Endodermal cell (in vitro differentiated cells): ENCODE data around the gene C15orf39. TPM values are rescaled to one million over a fixed set of nuclear protein-coding genes. Genes with fewer than 3 reads are reported as not detected.

Experiments used
- DNase-seq: peaks from one replicate; pipeline ENCODE4 v3.0.0-alpha.2; 2017
- H3K27ac ChIP-seq: 2 replicates; pipeline ENCODE4 v1.5.1; 2013; ENCODE audit warnings: mild to moderate bottlenecking, low read depth, low read length, moderate library complexity
- H3K27me3 ChIP-seq: 2 replicates; pipeline ENCODE4 v1.6.1; 2013; ENCODE audit warnings: mild to moderate bottlenecking, low read length, moderate library complexity; ENCODE audit not compliant: insufficient read depth, control insufficient read depth, poor library complexity, severe bottlenecking
- H3K36me3 ChIP-seq: 2 replicates; pipeline ENCODE4 v1.7.0; 2013; ENCODE audit warnings: mild to moderate bottlenecking, low read length, moderate library complexity; ENCODE audit not compliant: control insufficient read depth, insufficient read depth
- H3K4me1 ChIP-seq: one replicate; pipeline ENCODE4 v1.7.0; 2013; ENCODE audit warnings: low read length; ENCODE audit not compliant: control insufficient read depth, insufficient read depth
- H3K4me3 ChIP-seq: 2 replicates; pipeline ENCODE4 v1.5.1; 2013; ENCODE audit warnings: mild to moderate bottlenecking, low read length, moderate library complexity
- H3K9ac ChIP-seq: 2 replicates; pipeline ENCODE4 v1.6.1; 2013; ENCODE audit warnings: mild to moderate bottlenecking, low read length, moderate library complexity; ENCODE audit not compliant: poor library complexity, severe bottlenecking; ENCODE audit errors: extremely low read depth
- H3K9me3 ChIP-seq: 2 replicates; pipeline ENCODE4 v1.6.1; 2013; ENCODE audit warnings: mild to moderate bottlenecking, low read length, moderate library complexity; ENCODE audit not compliant: control insufficient read depth
- H3K27ac Mint-ChIP-seq: 2 replicates; pipeline ENCODE4 v1.8.0; 2020; ENCODE audit warnings: mixed read lengths
- H3K27me3 Mint-ChIP-seq: 2 replicates; pipeline ENCODE4 v1.8.0; 2021; ENCODE audit warnings: mild to moderate bottlenecking, mixed read lengths; ENCODE audit not compliant: insufficient read depth
- H3K36me3 Mint-ChIP-seq: 2 replicates; pipeline ENCODE4 v1.8.0; 2020; ENCODE audit warnings: low read depth, mixed read lengths
- H3K4me1 Mint-ChIP-seq: 2 replicates; pipeline ENCODE4 v1.8.0; 2020; ENCODE audit warnings: mixed read lengths
- H3K4me3 Mint-ChIP-seq: 2 replicates; pipeline ENCODE4 v1.8.0; 2020; ENCODE audit warnings: mild to moderate bottlenecking, moderate library complexity, mixed read lengths
- H3K9me3 Mint-ChIP-seq: 2 replicates; pipeline ENCODE4 v1.8.0; 2020; ENCODE audit warnings: mild to moderate bottlenecking, mixed read lengths
- WGBS, 2 experiments: methylation state at CpG; one replicate each; pipeline versions ENCODE4 v1.1.5 to v1.1.7; 2013; ENCODE audit warnings: missing lambda C conversion rate in 2 of 2, mixed read lengths in 1 of 2; ENCODE audit not compliant: insufficient coverage in 1 of 2, insufficient read length in 1 of 2; 5-methylcytosine and 5-hydroxymethylcytosine counted together
- total RNA-seq, 2 donors: library from RNA; stranded (reverse); fragmentation: NEBNext Ultra II Directional in 1 of 2; extraction: Animal tissue kit (Norgen Biotek cat#: 25700) in 1 of 2; gene quantifications; 2 replicates in 1 of 2; 3 replicates in 1 of 2; pipeline ENCODE4 v1.2.1, GENCODE V29; 2021
- TF ChIP-seq, protein P1 (sequence below): fragments of 200-600 bp; sonication (generic); conservative IDR thresholded peaks from 2 replicates; pipeline ENCODE4 v1.5.0; 2021; ENCODE audit warnings: antibody characterized with exemption, mild to moderate bottlenecking

C15orf39 gene
- total RNA-seq, 2 donors from 2014 or later, result 19.0 to 22.2 TPM

DNA sequence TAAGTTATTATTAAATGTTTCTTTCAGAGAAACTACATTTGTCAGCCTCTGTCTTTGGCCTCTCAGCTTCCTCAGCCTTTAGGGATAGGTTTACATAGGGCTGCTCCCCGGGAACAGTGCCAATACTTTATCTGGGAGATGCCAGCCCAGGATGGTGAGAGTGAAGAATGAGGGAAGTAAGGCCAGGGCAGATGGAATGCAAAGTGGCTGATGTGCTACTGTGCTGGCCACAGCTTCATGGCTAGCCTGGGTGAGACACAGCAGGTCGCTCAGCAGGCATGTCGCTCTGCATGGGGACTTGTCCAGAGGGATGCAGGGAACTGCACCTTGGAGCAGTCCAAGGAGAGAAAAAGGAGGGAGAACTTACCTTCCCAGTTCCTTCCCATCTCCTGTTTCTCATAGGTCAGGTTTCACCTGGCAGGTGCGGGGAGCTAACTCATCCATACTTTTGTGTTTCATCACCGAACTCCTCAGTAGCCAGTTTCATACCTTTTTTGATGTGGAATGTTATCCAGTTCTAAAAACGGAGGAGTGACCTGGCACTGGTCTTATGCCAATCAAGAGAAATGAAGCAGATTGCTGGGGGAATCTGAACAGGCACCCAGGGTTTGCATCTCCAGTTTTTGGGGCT is 30.9 kb upstream of the C15orf39 start:
- TF ChIP-seq, protein P1, sequence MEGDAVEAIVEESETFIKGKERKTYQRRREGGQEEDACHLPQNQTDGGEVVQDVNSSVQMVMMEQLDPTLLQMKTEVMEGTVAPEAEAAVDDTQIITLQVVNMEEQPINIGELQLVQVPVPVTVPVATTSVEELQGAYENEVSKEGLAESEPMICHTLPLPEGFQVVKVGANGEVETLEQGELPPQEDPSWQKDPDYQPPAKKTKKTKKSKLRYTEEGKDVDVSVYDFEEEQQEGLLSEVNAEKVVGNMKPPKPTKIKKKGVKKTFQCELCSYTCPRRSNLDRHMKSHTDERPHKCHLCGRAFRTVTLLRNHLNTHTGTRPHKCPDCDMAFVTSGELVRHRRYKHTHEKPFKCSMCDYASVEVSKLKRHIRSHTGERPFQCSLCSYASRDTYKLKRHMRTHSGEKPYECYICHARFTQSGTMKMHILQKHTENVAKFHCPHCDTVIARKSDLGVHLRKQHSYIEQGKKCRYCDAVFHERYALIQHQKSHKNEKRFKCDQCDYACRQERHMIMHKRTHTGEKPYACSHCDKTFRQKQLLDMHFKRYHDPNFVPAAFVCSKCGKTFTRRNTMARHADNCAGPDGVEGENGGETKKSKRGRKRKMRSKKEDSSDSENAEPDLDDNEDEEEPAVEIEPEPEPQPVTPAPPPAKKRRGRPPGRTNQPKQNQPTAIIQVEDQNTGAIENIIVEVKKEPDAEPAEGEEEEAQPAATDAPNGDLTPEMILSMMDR, result no peak
- 91% methylated on average over 5 to 6 of the region's 6 CpGs for whole genome bisulfite sequencing, 2 experiments
- Mint-ChIP-seq H3K27me3 (peaks cover 4% of the 10 kb centered on the region), H3K9me3 (peaks cover 35% of the 10 kb centered on the region), H3K36me3 (peaks cover 8% of the 10 kb centered on the region), H3K4me3 (no peak overlapping the region), H3K4me1 (no peaks in the 10 kb centered on the region), H3K27ac (no peak overlapping the region)
- H3K4me3 ChIP-seq, result no peak overlapping the region
- DNase-seq, result no peak
- H3K4me1 ChIP-seq, result no peaks in the 10 kb centered on the region
- H3K27me3 ChIP-seq, result no peaks in the 10 kb centered on the region
- H3K9me3 ChIP-seq, result peaks cover 12% of the 10 kb centered on the region
- no peak overlapping the region for H3K27ac ChIP-seq
- no peaks in the 10 kb centered on the region for H3K36me3 ChIP-seq
- H3K9ac ChIP-seq, result no peak overlapping the region

- peaks cover 8% of the 10 kb centered on the region for H3K36me3 Mint-ChIP-seq
- no peaks in the 10 kb centered on the region for H3K27me3 ChIP-seq
- H3K4me1 ChIP-seq, result no peaks in the 10 kb centered on the region
- TF ChIP-seq, protein P1, result no peak
- peaks cover 12% of the 10 kb centered on the region for H3K9me3 ChIP-seq
- no peak overlapping the region for H3K9ac ChIP-seq
- DNase-seq, result no peak
- H3K36me3 ChIP-seq, result no peaks in the 10 kb centered on the region
- no peak overlapping the region for H3K27ac Mint-ChIP-seq
- no peak overlapping the region for H3K27ac ChIP-seq
- no peak overlapping the region for H3K4me3 ChIP-seq
- H3K4me3 Mint-ChIP-seq, result no peak overlapping the region
- 95% methylated on average over 5 of the region's 5 CpGs; no CpG with 5 or more reads in 1 of the 2 experiments for WGBS, 2 experiments
- peaks cover 30% of the 10 kb centered on the region for H3K9me3 Mint-ChIP-seq
- peaks cover 4% of the 10 kb centered on the region for H3K27me3 Mint-ChIP-seq
- no peaks in the 10 kb centered on the region for H3K4me1 Mint-ChIP-seq
Measured at GRCh38 chr15:75171408-75171807, 30.3 kb upstream of the C15orf39 start.

DNA sequence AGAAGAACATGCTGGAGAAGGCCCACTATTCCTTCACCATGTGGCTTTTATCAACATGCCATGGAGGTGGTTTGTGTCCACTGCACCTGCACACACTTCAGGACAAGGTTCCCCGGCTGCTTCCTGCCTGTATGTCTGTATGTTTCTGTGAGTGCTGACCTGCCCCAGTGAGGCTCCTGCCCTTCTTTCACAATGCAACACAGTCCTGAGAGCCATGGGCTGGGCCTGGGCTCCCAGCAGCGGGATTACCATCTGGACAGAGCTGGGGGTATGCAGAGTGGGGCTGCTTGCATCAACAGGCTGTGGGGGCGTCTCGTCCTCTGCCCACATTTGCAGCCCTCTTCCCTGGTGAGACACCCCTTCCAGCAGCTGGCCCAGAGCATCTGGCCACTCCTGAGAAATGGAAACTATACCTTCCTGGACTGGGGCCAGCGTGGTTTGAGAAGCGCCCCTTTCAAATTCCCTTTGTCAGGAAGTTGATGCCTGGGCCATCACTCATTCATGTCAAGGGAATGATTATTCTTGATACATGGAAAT is 29.3 kb upstream of the C15orf39 start:
- Mint-ChIP-seq H3K4me1 (peaks cover 4% of the 10 kb centered on the region), H3K9me3 (peaks cover 22% of the 10 kb centered on the region), H3K36me3 (peaks cover 3% of the 10 kb centered on the region), H3K27me3 (peaks cover 4% of the 10 kb centered on the region), H3K4me3 (no peak overlapping the region), H3K27ac (no peak overlapping the region)
- Histone ChIP-seq H3K27me3 (no peaks in the 10 kb centered on the region), H3K9ac (no peak overlapping the region), H3K36me3 (no peaks in the 10 kb centered on the region), H3K4me3 (no peak overlapping the region), H3K27ac (no peak overlapping the region), H3K4me1 (no peaks in the 10 kb centered on the region), H3K9me3 (peaks cover 6% of the 10 kb centered on the region)
- WGBS, 2 experiments, result 90 to 97% methylated on average over 5 to 6 of the region's 6 CpGs
- DNase-seq, result no peak
- TF ChIP-seq, protein P1, result no peak
